Measurements from ENCODE around the gene APBB1IP. TPM values are rescaled to one million over a fixed set of nuclear protein-coding genes. Genes with fewer than 3 reads are reported as not detected.
"Not testable (repeated sequence)": the region's sequence is repeated elsewhere in the genome, so short reads cannot be mapped to it uniquely, and the experiment has no call there.

The APBB1IP gene
- total and polyA plus RNA-seq, 9 donors = 1.4 to 3.4 (median 2.1) TPM

DNA sequence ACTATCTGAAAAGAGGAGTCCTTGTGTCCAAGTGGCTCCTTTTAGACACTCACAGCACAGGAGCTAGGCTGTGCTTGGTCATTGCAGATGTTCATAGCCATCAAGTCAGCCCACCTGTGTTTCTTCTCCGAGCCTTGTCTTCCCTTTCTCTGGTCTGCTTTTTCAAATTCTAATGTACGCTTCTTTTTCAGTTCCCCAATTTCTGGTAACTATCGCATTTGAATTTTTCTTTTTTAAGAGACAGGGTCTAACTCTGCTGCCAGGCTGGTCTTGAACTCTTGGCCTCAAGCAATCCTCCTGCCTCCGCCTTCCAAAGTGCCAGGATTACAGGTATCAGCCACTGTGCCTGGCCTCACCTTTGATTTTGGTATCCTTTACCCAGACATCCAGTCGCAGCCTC lies 18.9 kb downstream of the APBB1IP start:
- H3K27ac ChIP-seq (ENCODE audit: low read length) = no peak overlapping the region
- H3K27me3 ChIP-seq (ENCODE audit: control insufficient read depth, insufficient read depth, low read length) = no peaks in the 10 kb centered on the region
- 68% methylated on average over 4 of the region's 5 CpGs for WGBS (ENCODE audit: insufficient coverage)
- no peak overlapping the region for H3K4me3 ChIP-seq (ENCODE audit: low read length)
- H3K36me3 ChIP-seq (ENCODE audit: control insufficient read depth, insufficient read depth, low read length) = no peaks in the 10 kb centered on the region
- no peaks in the 10 kb centered on the region for H3K9me3 ChIP-seq (replicated peaks; ENCODE audit: control insufficient read depth, low read depth, low read length)
- no peak for DNase-seq
- H3K4me1 ChIP-seq (ENCODE audit: control insufficient read depth, insufficient read depth, low read length) = no peaks in the 10 kb centered on the region

DNA sequence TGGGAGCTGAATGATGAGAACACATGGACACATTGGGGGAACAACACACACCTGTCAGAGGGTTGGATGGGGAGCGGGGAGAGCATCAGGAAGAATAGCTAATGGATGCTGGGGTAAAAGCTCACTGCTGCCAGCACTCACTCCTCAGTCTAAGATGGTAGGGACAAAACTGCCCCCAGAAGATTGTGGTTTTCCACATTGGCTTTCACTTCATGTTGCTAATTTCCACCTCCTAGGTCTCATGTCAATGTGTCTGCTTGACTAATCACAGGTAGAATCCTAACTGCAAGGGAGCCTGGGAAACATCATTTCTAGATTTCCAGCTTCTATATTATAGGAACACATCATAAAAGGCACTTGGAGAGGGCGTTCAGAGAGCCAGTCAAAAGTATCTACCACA lies 22.6 kb downstream of the APBB1IP start:
- no peaks in the 10 kb centered on the region for H3K4me1 ChIP-seq (ENCODE audit: control insufficient read depth, insufficient read depth, low read length)
- no CpG with 5 or more reads among the region's 2 CpGs for WGBS (ENCODE audit: insufficient coverage)
- no peak for DNase-seq
- H3K36me3 ChIP-seq (ENCODE audit: control insufficient read depth, insufficient read depth, low read length) = no peaks in the 10 kb centered on the region
- no peaks in the 10 kb centered on the region for H3K9me3 ChIP-seq (replicated peaks; ENCODE audit: control insufficient read depth, low read depth, low read length)
- no peak overlapping the region for H3K27ac ChIP-seq (ENCODE audit: low read length)
- H3K27me3 ChIP-seq (ENCODE audit: control insufficient read depth, insufficient read depth, low read length) = no peaks in the 10 kb centered on the region
- no peak overlapping the region for H3K4me3 ChIP-seq (ENCODE audit: low read length)

DNA sequence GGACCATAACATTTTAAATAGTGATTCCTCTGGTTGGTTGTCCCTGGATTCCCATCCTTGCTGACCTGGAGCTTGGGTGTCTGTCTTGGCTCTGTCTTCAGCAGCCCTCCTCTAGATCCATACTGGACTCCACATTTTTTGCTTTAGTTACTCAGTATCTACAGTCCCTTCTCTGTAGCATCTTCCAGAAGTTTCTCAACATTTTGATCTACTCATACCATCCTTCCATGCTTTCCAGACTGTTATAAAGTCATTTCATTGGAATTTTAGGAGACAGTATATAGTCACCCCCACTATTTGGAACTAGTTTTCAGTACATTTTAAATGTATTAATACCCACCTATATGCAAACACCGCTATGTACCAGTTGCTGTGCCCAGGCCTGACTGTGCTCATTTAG lies 25.8 kb downstream of the APBB1IP start:
- H3K27me3 ChIP-seq (ENCODE audit: control insufficient read depth, insufficient read depth, low read length) = no peaks in the 10 kb centered on the region
- whole genome bisulfite sequencing (ENCODE audit: insufficient coverage) = no CpG with 5 or more reads among the region's 1 CpG
- DNase-seq = no peak
- H3K27ac ChIP-seq (ENCODE audit: low read length) = no peak overlapping the region
- no peaks in the 10 kb centered on the region for H3K4me1 ChIP-seq (ENCODE audit: control insufficient read depth, insufficient read depth, low read length)
- no peak overlapping the region for H3K4me3 ChIP-seq (ENCODE audit: low read length)
- no peaks in the 10 kb centered on the region for H3K36me3 ChIP-seq (ENCODE audit: control insufficient read depth, insufficient read depth, low read length)
- H3K9me3 ChIP-seq (replicated peaks; ENCODE audit: control insufficient read depth, low read depth, low read length) = no peaks in the 10 kb centered on the region

DNA sequence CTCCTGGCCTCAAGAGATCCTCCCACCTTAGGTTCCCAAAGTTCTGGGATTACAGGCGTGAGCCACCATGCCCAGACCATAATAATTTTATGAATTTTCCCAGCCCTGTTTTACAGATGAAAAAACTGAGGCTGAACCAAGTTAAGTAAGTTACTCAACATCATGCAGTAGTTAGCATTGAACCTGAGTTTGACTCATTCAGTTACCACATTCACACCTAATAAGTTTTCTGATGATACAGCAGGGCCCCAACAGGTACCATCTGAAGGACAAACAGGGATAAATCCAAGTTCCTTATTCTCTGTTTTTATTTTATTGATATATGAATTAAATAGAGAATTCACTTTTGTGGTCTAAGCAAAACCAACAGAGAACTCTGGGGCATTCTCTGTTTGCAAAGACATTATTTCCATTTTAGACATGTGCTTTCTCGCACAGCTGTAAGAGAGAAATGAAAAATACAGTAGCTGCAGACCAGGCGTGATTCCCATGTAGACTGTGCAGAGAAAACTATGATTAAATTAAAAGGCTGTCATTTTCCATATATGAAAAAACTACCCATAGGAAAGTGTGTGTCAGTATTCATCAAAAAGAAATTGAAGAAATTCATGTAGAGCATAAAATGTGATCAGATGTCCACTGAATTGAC lies 26.6 kb downstream of the APBB1IP start:
- Histone ChIP-seq H3K9me3 (replicated peaks; ENCODE audit: control insufficient read depth, low read depth, low read length) (no peaks in the 10 kb centered on the region), H3K27me3 (ENCODE audit: control insufficient read depth, insufficient read depth, low read length) (no peaks in the 10 kb centered on the region), H3K4me3 (ENCODE audit: low read length) (no peak overlapping the region), H3K4me1 (ENCODE audit: control insufficient read depth, insufficient read depth, low read length) (no peaks in the 10 kb centered on the region), H3K27ac (ENCODE audit: low read length) (no peak overlapping the region), H3K36me3 (ENCODE audit: control insufficient read depth, insufficient read depth, low read length) (no peaks in the 10 kb centered on the region)
- no peak for DNase-seq
- WGBS (ENCODE audit: insufficient coverage) = no CpG with 5 or more reads among the region's 3 CpGs

DNA sequence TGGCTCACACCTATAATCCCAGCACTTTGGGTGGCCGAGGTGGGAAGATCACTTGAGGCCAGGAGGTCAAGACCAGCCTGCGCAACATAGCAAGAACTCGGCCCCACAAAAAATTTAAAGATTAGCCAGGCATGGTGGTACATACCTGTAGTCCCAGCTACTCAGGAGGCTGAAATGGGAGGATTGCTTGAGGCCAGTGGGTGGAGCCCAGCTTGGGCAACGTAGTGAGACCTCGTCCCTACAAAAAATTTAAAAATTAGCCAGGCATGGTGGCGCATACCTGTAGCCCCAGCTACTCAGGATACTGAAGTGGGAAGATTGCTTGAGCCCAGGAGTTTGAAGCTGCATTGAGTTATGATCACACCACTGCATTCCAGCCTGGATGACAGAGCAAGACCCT lies 28.4 kb downstream of the APBB1IP start:
- not testable (repeated sequence) for H3K27ac ChIP-seq (ENCODE audit: low read length); DNase-seq; H3K4me3 ChIP-seq (ENCODE audit: low read length); H3K36me3 ChIP-seq (ENCODE audit: control insufficient read depth, insufficient read depth, low read length); H3K9me3 ChIP-seq (replicated peaks; ENCODE audit: control insufficient read depth, low read depth, low read length); H3K4me1 ChIP-seq (ENCODE audit: control insufficient read depth, insufficient read depth, low read length); H3K27me3 ChIP-seq (ENCODE audit: control insufficient read depth, insufficient read depth, low read length)
- WGBS (ENCODE audit: insufficient coverage) = 89% methylated on average over 5 of the region's 6 CpGs

DNA sequence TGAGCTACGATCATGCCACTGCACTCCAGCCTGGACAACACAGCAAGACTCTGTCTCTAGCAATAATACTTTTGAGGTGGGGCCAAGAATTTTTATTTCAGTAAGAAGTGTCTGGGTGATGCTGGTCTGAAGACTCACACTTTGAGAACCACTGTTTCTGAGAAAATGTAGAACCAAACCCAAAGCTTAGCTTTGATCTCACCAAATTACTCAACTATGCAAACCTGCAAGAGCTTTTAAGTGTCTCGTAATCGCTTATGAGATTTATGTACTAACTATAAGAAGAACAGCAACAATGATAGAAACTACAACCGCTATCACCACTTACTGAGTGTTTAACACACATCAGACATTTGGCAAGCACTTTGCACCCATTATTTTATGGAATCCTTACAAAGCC lies 29.5 kb downstream of the APBB1IP start:
- H3K36me3 ChIP-seq (ENCODE audit: control insufficient read depth, insufficient read depth, low read length) = no peaks in the 10 kb centered on the region
- 100% methylated on average over 1 of the region's 4 CpGs for WGBS (ENCODE audit: insufficient coverage)
- no peak overlapping the region for H3K4me3 ChIP-seq (ENCODE audit: low read length)
- no peak for DNase-seq
- no peak overlapping the region for H3K27ac ChIP-seq (ENCODE audit: low read length)
- no peaks in the 10 kb centered on the region for H3K9me3 ChIP-seq (replicated peaks; ENCODE audit: control insufficient read depth, low read depth, low read length)
- peaks cover 2% of the 10 kb centered on the region for H3K4me1 ChIP-seq (ENCODE audit: control insufficient read depth, insufficient read depth, low read length)
- H3K27me3 ChIP-seq (ENCODE audit: control insufficient read depth, insufficient read depth, low read length) = no peaks in the 10 kb centered on the region

DNA sequence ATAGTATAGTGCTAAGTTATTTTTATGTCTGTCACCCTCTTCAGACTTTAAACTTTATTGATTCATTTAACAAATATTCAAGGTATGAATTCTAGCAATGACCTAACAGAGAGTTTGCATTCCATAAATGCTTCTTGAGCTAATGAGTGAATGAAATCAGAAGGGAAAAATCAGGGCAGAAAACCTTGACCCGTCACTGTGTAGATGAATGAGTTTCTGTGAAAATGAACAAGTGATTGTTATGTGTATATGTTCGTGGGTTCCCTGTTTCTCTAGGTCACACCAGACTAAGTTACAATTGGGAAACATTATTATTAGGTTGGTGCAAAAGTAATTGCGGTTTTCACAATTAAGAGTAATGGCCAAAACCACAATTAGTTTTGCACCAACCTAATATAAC lies 30.1 kb downstream of the APBB1IP start:
- no peak for DNase-seq
- H3K27ac ChIP-seq (ENCODE audit: low read length) = no peak overlapping the region
- H3K4me1 ChIP-seq (ENCODE audit: control insufficient read depth, insufficient read depth, low read length) = peaks cover 2% of the 10 kb centered on the region
- H3K36me3 ChIP-seq (ENCODE audit: control insufficient read depth, insufficient read depth, low read length) = no peaks in the 10 kb centered on the region
- no peaks in the 10 kb centered on the region for H3K27me3 ChIP-seq (ENCODE audit: control insufficient read depth, insufficient read depth, low read length)
- H3K4me3 ChIP-seq (ENCODE audit: low read length) = no peak overlapping the region
- H3K9me3 ChIP-seq (replicated peaks; ENCODE audit: control insufficient read depth, low read depth, low read length) = no peaks in the 10 kb centered on the region
- WGBS (ENCODE audit: insufficient coverage) = 83% methylated on average over 1 of the region's 3 CpGs

DNA sequence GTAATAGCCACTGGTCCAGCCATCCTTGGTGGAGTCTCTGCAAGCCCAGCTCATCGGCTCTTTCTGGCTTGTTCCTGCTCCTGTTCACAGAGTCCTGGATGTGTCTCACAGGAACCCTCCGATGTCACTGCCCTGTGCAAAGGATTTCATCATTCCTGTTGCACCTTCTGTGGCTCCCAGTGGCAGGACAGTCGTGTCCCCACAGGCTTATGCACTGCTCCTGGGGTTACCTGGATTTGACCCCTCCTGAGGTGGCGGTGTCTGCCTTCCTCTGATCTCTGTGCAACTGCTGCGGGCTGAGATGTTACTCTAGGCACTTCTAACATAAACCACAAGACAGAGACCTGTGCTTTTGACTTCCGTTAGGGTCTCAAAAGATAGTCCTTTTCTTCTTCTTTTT lies 30.6 kb downstream of the APBB1IP start:
- DNase-seq = no peak
- no peak overlapping the region for H3K27ac ChIP-seq (ENCODE audit: low read length)
- no peak overlapping the region for H3K4me3 ChIP-seq (ENCODE audit: low read length)
- H3K9me3 ChIP-seq (replicated peaks; ENCODE audit: control insufficient read depth, low read depth, low read length) = no peaks in the 10 kb centered on the region
- H3K27me3 ChIP-seq (ENCODE audit: control insufficient read depth, insufficient read depth, low read length) = no peaks in the 10 kb centered on the region
- no peaks in the 10 kb centered on the region for H3K36me3 ChIP-seq (ENCODE audit: control insufficient read depth, insufficient read depth, low read length)
- 75% methylated on average over 5 of the region's 6 CpGs for WGBS (ENCODE audit: insufficient coverage)
- peaks cover 2% of the 10 kb centered on the region for H3K4me1 ChIP-seq (ENCODE audit: control insufficient read depth, insufficient read depth, low read length)

DNA sequence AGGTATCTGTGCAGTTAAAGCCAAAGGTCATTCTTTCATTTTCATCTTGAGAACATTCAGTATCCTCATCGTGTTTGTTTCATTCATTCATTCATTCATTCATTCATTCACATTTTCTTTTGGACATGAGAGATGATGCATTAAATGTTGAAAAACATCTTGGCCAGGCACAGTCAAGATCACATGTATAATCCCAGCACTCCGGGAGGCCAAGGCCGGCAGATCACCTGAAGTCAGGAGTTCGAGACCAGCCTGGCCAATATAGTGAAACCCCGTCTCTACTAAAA lies 34.3 kb downstream of the APBB1IP start:
- DNase-seq = no peak
- no peaks in the 10 kb centered on the region for H3K36me3 ChIP-seq (ENCODE audit: control insufficient read depth, insufficient read depth, low read length)
- no peaks in the 10 kb centered on the region for H3K27me3 ChIP-seq (ENCODE audit: control insufficient read depth, insufficient read depth, low read length)
- peaks cover 2% of the 10 kb centered on the region for H3K4me1 ChIP-seq (ENCODE audit: control insufficient read depth, insufficient read depth, low read length)
- H3K4me3 ChIP-seq (ENCODE audit: low read length) = no peak overlapping the region
- 100% methylated on average over 3 of the region's 5 CpGs for WGBS (ENCODE audit: insufficient coverage)
- no peaks in the 10 kb centered on the region for H3K9me3 ChIP-seq (replicated peaks; ENCODE audit: control insufficient read depth, low read depth, low read length)
- no peak overlapping the region for H3K27ac ChIP-seq (ENCODE audit: low read length)

DNA sequence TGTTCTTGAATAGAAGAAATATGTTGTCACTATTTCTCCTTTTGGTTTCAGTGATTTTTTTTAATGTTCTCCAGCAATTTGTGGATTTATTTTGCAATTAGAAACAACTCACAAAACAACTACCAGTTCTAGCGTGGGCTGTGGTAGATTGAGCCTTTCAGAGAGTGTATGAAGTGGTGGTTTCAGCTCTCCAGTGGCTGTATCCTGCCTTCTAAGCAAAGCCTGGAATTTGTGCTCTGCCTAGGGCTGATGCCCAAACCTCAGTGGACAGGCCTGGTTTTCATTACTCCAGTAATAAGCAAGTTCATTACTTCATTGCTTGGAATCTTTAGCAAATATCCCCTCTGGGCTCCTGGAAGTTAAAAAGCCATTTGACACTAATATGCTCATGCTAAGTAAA lies 35.9 kb downstream of the APBB1IP start:
- Histone ChIP-seq H3K9me3 (replicated peaks; ENCODE audit: control insufficient read depth, low read depth, low read length) (no peaks in the 10 kb centered on the region), H3K36me3 (ENCODE audit: control insufficient read depth, insufficient read depth, low read length) (no peaks in the 10 kb centered on the region), H3K4me1 (ENCODE audit: control insufficient read depth, insufficient read depth, low read length) (peaks cover 2% of the 10 kb centered on the region), H3K4me3 (ENCODE audit: low read length) (no peak overlapping the region), H3K27ac (ENCODE audit: low read length) (peak overlapping the region; percentile 4), H3K27me3 (ENCODE audit: control insufficient read depth, insufficient read depth, low read length) (no peaks in the 10 kb centered on the region)
- peak; percentile 74 for DNase-seq
- WGBS (ENCODE audit: insufficient coverage) = no CpG with 5 or more reads among the region's 1 CpG

DNA sequence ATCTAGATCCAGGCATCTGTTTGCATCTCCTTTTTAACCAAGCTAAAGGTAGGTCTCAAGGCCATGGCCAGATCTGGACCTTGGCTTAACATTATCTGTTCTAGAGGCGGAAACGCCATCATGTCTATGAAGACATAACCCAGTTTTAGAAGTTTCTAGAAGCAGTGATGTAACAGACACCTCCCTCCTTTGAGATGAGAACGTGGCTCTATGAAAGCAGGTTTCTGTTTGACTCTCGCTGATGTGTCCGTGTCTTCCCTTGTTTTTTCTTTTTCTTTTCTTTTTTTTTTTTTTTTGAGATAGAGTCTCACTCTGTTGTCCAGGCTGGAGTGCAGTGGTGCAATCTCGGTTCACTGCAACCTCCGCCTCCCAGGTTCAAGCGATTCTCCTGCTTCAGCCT lies 36.7 kb downstream of the APBB1IP start:
- not testable (repeated sequence) for H3K36me3 ChIP-seq (ENCODE audit: control insufficient read depth, insufficient read depth, low read length); DNase-seq; H3K9me3 ChIP-seq (replicated peaks; ENCODE audit: control insufficient read depth, low read depth, low read length); H3K4me3 ChIP-seq (ENCODE audit: low read length); H3K4me1 ChIP-seq (ENCODE audit: control insufficient read depth, insufficient read depth, low read length); H3K27me3 ChIP-seq (ENCODE audit: control insufficient read depth, insufficient read depth, low read length); H3K27ac ChIP-seq (ENCODE audit: low read length)
- WGBS (ENCODE audit: insufficient coverage) = 100% methylated on average over 2 of the region's 8 CpGs

All from muscle of leg (tissue), 11 donors.